ENCODE results near the gene SAMHD1.
"Not testable (repeated sequence)": the region's sequence is repeated elsewhere in the genome, so short reads cannot be mapped to it uniquely, and the experiment has no call there.

Gene SAMHD1

DNA sequence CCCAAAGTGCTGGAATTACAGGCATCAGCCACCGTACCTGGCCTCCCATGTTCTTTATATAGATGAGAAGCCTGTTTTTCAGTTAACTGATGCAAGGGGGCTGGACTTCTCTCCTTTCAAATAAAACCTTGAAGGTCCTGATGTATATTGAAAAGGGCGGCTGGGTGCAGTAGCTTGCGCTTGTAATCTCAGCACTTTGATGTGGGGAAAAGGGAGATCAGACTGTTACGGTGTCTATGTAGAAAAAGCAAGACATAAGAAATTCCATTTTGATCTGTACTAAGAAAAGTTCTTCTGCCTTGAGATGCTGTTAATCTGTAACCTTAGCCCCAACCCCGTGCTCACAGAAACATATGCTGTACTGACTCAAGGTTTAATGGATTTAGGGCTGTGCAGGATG lies 16.1 kb upstream of the SAMHD1 start:
- Mint-ChIP-seq H3K27ac (no peak overlapping the region), H3K4me3 (no peak overlapping the region), H3K4me1 (peaks cover 9% of the 10 kb centered on the region), H3K9me3 (peaks cover 3% of the 10 kb centered on the region), H3K36me3 (no peaks in the 10 kb centered on the region), H3K27me3 (no peaks in the 10 kb centered on the region)
- ATAC-seq = no peak

DNA sequence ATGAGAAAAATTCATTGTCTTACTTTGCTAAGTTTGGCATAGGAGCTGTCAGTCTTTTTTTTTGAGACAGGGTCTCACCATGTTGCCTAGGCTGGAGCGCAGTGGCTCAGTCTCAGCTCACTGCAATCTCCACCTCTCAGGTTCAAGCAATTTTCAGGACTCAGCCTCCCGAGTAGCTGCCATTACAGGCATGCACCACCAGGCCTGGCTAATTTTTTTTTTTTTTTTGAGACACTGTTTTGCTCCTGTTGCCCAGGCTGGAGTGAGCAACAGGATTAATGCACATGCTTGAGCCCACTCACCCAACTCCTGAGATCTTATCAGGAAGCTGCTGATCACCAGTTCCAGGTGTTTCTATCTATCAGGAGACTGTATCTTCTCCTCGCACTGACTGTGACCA lies 15.5 kb upstream of the SAMHD1 start:
- H3K27ac Mint-ChIP-seq, H3K4me1 Mint-ChIP-seq: not testable (repeated sequence)

DNA sequence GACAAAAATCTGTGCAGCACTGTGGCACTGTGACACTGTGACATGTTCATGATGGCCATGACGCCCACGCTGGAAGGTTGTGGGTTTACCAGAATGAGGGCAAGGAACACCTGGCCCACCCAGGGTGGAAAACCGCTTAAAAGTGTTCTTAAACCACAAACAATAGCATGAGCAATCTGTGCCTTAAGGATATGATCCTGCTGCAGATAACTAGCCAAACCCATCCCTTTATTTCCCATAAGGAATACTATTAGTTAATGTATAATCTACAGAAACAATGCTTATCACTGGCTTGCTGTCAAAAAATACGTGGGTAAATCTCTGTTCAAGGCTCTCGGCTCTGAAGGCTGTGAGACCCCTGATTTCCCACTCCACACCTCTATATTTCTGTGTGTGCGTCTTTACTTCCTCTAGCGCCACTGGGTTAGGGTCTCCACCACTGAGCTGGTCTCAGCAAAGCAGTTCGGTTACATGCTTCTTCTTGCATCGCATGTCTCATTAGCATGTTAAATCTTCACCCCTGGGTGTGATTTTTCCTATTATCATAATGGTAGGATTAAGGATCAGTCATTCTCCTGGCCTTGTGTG lies 10.9 kb upstream of the SAMHD1 start:
- H3K27ac Mint-ChIP-seq, ATAC-seq, H3K4me3 Mint-ChIP-seq, H3K27me3 Mint-ChIP-seq, H3K36me3 Mint-ChIP-seq, H3K9me3 Mint-ChIP-seq, H3K4me1 Mint-ChIP-seq: not testable (repeated sequence)

More for the DNA sequence above, 15.5 kb upstream of the SAMHD1 start:
- not testable (repeated sequence) for H3K4me3 Mint-ChIP-seq, H3K27me3 Mint-ChIP-seq, H3K36me3 Mint-ChIP-seq, H3K9me3 Mint-ChIP-seq, ATAC-seq

DNA sequence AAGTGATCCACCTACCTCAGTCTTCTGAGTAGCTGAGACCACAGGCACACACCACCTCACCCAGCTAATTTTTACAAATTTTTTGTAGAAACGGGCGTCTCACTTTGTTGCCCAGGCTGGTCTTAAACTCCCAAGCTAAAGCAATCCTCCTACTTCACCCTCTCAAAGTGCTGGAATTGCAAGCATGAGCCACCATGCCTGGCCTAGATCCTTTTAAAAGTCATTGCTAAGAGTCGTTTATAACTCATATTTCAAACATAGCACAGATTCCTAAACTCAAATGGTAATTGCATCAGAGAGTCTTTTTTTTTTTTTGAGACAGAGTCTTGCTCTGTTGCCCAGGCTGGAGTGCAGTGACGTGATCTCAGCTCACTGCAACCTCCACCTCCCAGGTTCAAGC lies 7.7 kb upstream of the SAMHD1 start:
- Mint-ChIP-seq H3K4me1 (peaks cover 8% of the 10 kb centered on the region), H3K4me3 (no peak overlapping the region), H3K27me3 (no peaks in the 10 kb centered on the region), H3K36me3 (no peaks in the 10 kb centered on the region), H3K9me3 (peaks cover 4% of the 10 kb centered on the region), H3K27ac (no peak overlapping the region)
- ATAC-seq = no peak

DNA sequence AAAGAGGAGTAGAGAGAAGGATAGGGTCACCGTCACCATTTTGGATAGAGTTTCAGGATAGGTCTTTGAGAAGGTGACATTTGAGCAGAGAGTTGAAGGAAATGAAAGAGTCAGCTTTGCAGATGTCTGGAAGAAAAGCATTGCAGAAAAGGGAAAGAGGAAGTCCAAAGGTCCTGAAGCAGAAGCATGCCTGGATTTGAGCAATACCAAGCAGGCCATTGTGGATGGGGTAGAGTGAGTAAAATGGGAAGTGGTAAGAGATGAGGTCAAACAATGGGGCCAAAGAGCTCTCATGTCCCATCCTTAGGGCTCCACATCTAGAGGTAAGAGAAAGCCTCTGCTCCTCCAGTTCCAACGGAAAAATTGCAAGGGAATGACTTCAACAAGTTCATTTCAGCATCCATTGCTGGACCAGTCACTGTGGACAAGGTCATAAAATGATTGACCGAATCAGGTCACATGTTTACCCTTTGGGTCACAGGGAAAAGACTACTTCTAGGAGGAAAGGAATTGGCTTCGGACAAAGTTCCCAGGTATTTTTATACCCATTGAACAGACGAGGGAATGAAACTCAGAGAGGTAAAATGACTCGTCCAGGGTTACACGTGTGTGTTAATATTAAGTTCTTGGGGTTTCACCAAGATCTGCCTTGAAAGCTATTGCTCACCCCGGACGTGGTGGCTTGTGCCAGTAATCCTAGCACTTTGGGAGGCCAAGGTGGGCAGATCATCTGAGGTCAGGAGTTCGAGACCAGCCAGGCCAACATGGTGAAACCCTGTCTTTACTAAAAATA lies 6.6 kb upstream of the SAMHD1 start:
- Mint-ChIP-seq H3K36me3 (no peaks in the 10 kb centered on the region), H3K4me1 (peaks cover 8% of the 10 kb centered on the region), H3K27ac (no peak overlapping the region), H3K27me3 (no peaks in the 10 kb centered on the region), H3K4me3 (no peak overlapping the region), H3K9me3 (peaks cover 4% of the 10 kb centered on the region)
- ATAC-seq = peak; percentile 69

DNA sequence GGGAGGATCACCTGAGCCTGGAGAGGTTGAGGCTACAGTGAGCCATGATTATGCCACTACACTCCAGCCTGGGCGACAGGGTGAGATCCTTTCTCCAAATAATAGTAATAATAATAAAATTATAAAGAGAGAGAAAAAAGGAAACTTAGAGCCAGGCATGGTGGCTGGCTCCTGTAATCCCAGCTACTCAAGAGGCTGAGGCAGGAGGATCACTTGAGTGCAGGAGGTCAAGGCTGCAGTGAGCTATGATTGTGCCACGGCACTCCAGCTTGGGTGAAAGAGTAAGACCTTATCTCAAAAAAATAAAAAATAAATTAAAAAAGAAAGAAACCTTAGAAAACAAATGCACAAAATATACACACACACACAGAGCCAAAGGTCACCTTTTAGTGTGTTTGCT lies 5.2 kb upstream of the SAMHD1 start:
- H3K36me3 Mint-ChIP-seq = no peaks in the 10 kb centered on the region
- H3K27ac Mint-ChIP-seq = no peak overlapping the region
- no peaks in the 10 kb centered on the region for H3K9me3 Mint-ChIP-seq
- H3K4me3 Mint-ChIP-seq = no peak overlapping the region
- no peak for ATAC-seq
- no peaks in the 10 kb centered on the region for H3K27me3 Mint-ChIP-seq
- H3K4me1 Mint-ChIP-seq = peaks cover 12% of the 10 kb centered on the region

DNA sequence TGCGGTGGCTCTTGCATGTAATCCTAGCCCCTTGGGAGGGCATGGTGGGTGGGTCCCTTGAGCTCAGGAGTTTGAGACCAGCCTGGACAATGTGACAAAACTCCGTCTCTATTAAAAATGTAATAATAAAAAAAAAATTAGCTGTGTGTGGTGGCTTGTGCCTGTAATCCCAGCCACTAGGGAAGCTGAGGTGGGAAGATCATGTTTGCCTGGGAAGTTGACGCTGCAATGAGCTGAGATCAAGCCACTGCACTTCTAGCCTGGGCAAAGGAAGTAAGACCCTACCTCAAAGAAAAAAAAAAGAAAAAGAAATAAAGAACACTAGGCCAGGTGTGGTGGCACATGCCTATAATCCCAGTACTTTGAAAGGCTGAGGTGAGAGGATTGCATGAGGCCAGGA lies 4.5 kb upstream of the SAMHD1 start:
- no peak overlapping the region for H3K27ac Mint-ChIP-seq
- H3K4me1 Mint-ChIP-seq = peaks cover 15% of the 10 kb centered on the region
- H3K4me3 Mint-ChIP-seq = no peak overlapping the region
- H3K27me3 Mint-ChIP-seq = no peaks in the 10 kb centered on the region
- no peaks in the 10 kb centered on the region for H3K36me3 Mint-ChIP-seq
- no peaks in the 10 kb centered on the region for H3K9me3 Mint-ChIP-seq
- ATAC-seq = no peak

DNA sequence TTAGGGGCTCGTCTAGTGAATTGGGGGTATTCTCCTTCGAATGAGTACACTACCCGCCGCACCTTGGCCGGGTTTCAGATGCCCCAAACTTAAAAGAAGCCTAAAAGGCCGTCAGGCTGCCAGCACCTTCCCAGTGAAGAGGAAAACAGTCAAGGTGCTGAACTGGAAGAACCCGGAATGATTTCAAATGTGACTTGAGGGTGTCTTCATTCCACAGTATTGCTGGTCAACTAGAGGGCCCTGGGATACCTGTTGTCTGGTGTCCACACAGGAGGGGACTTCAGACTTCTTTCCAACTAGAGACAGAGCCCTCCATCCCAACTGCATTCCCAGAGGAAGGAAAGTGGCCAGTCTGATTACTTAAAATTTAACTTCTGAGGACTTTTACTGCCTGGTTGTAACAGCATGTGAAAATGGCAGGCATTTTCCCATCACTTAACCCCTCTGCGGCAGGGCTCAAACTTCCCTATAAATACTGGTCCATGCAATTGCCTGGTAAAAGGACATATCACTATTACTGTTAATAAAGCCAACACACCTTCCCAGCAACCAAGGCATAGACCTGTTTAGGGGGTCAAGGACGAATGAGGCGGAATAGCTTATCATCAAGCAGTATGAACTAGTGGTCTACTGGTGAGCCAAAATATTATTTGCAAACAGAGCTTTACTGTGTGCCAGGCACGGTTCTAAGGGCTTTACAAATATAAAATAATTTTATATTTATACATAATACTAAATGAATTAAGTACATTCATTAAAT lies 651 bp upstream of the SAMHD1 start:
- ATAC-seq = no peak

DNA sequence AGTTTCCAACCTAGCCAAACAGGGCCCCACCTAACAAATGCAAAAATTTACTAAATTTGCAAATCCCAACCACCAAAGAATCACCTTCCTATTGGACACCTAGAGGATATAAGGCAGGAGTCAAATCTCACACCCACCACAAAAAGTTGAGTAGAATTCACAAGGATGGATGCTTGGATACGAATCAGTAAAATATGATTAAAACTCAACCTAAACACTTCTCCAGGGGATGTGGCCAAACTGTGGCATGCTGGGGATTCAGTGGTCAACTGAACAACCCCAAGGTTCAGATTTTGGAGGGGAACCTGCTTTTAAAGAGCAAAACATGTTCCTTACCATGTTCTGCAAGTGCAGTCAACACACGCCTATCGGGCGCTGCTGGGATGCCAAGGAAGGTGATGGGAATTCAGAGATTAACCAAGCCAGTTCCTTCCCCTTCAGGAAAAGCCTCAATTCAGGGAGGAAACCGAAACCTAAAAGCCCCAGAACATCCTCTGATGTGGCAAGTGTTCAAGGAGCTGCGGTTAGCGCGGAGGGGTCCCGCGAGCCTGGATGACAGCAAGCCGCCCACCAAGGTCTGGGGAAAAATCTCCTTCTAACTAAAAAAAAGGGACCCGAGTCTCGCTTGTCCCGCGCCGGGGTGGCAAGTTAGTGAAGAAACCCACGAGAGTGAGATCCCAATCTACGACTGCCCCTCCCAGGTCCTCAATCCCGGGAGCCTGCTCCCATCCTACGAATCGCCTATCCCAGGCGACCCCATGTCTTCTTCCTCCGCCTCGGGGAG lies 902 bp downstream of the SAMHD1 start:
- H3K27ac Mint-ChIP-seq = peak overlapping the region; percentile 80
- no peaks in the 10 kb centered on the region for H3K9me3 Mint-ChIP-seq
- H3K27me3 Mint-ChIP-seq = no peaks in the 10 kb centered on the region
- no peaks in the 10 kb centered on the region for H3K36me3 Mint-ChIP-seq
- H3K4me1 Mint-ChIP-seq = peaks cover 30% of the 10 kb centered on the region
- peak overlapping the region; percentile 84 for H3K4me3 Mint-ChIP-seq
- no peak for ATAC-seq

More for the DNA sequence above, 651 bp upstream of the SAMHD1 start:
- Mint-ChIP-seq H3K4me1 (peaks cover 25% of the 10 kb centered on the region), H3K9me3 (no peaks in the 10 kb centered on the region), H3K27ac (peak overlapping the region; percentile 80), H3K27me3 (no peaks in the 10 kb centered on the region), H3K4me3 (peak overlapping the region; percentile 84), H3K36me3 (no peaks in the 10 kb centered on the region)

DNA sequence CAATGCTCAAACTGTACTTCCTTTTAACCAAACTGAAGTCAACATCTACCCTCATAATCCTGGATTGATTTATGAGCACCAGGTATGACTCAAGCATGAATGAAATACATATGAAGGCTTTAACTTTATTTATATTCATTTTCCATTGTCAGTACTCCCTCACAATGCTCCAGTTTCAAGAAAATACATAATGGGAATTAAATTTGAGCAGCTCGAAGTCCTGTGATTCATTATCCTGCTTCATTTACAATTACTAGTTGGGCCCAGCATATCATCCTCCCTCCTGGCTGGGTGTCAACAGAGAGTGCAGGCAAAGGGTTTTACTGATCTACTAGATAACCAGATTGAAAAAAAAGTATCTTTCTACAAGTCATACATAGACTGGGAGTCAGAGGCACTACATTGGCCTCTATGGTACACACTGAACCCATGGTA lies 10.1 kb downstream of the SAMHD1 start:
- H3K4me1 Mint-ChIP-seq = no peaks in the 10 kb centered on the region
- H3K9me3 Mint-ChIP-seq = no peaks in the 10 kb centered on the region
- H3K36me3 Mint-ChIP-seq = peaks cover 11% of the 10 kb centered on the region
- no peaks in the 10 kb centered on the region for H3K27me3 Mint-ChIP-seq
- ATAC-seq = no peak
- no peak overlapping the region for H3K4me3 Mint-ChIP-seq
- H3K27ac Mint-ChIP-seq = no peak overlapping the region

DNA sequence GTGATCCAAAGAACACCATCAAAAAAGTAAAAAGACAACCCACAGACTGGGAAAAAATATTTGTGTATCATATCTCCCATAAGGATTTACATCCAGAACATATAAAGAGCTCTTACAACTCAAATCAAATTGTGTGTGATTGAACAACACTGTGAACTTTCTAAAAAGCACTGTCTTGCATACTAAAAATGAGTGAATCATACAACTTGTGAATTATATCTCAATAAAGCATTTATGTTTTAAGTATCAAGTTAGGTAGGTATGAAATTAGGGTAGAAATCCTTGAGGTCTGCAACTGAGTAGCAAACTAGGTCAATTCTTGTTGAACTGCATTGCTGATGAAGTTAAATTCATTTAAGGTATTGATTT lies 14.1 kb downstream of the SAMHD1 start:
- Mint-ChIP-seq H3K4me3 (no peak overlapping the region), H3K4me1 (no peaks in the 10 kb centered on the region), H3K27ac (no peak overlapping the region), H3K36me3 (peaks cover 13% of the 10 kb centered on the region), H3K27me3 (no peaks in the 10 kb centered on the region), H3K9me3 (no peaks in the 10 kb centered on the region)
- ATAC-seq = no peak

DNA sequence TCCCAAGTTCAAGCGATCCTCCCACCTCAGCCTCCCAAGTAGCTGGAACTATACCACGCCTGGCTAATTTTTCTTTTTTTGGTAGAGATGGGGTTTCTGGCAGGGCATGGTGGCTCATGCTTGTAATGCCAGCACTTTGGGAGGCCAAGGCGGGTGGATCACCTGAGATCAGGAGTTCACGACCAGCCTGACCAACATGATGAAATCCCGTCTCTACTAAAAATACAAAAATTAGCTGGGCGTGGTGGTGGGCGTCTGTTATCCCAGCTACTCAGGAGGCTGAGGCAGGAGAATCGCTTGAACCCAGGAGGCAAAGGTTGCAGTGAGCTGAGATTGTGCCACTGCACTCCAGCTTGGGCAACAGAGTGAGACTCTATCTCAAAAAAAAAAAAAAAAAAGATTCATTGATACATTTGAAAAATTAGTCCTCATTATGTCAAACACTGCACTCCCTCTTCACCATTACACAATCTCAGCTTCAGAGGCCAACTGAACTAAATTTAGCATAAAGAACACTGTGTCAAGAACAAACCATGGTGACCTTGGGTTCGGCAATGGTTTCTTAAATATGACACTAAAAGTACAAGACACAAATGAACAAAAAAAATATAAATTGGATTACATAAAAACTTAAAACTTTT lies 14.6 kb downstream of the SAMHD1 start:
- not testable (repeated sequence) for H3K27me3 Mint-ChIP-seq, H3K27ac Mint-ChIP-seq, H3K4me3 Mint-ChIP-seq, H3K9me3 Mint-ChIP-seq, H3K4me1 Mint-ChIP-seq, ATAC-seq
- H3K36me3 Mint-ChIP-seq = peaks cover 15% of the 10 kb centered on the region

DNA sequence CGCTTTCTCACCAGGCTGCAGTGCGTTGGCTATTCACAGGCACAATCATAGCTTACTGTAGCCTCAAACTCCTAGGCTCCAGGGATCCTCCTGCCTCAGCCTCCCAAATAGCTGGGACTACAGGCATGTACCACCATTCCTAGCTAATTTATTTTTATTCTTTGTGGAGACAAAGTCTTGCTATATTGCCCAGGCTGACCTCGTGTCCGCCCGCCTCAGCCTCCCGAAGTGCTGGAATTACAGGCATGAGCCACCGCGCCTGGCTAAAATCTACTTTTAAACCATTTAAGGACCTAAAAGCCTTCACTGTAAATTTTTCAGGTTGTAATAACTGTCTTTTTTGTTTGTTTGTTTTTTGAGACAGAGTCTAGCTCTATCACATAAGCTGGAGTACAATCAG lies 15.2 kb downstream of the SAMHD1 start:
- ATAC-seq = no peak
- H3K4me3 Mint-ChIP-seq = no peak overlapping the region
- H3K36me3 Mint-ChIP-seq = peaks cover 15% of the 10 kb centered on the region
- H3K27ac Mint-ChIP-seq = no peak overlapping the region
- H3K27me3 Mint-ChIP-seq = no peaks in the 10 kb centered on the region
- H3K4me1 Mint-ChIP-seq = no peaks in the 10 kb centered on the region
- H3K9me3 Mint-ChIP-seq = no peaks in the 10 kb centered on the region

DNA sequence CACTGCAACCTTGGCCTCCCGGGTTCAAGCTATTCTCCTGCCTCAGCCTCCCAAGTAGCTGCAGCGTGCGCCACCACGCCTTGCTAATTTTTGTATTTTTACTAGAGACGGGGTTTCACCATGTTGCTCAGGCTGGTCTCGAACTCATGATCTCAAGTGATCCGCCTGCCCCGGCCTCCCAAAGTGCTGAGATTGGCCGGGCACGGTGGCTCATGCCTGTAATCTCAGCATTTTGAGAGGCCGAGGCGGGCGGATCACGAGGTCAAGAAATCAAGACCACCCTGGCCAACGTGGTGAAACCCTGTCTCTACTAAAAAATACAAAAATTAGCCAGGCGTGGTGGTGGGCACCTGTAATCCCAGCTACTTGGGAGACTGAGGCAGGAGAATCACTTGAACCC lies 17.9 kb downstream of the SAMHD1 start:
- H3K36me3 Mint-ChIP-seq = peaks cover 33% of the 10 kb centered on the region
- not testable (repeated sequence) for H3K9me3 Mint-ChIP-seq, H3K4me3 Mint-ChIP-seq, H3K4me1 Mint-ChIP-seq, H3K27ac Mint-ChIP-seq, ATAC-seq, H3K27me3 Mint-ChIP-seq

Data from stimulated activated memory B cell treated with anti-CD40 and anti-IgM and Interleukin-4, amounts not matched to agents 10 μg/mL and 1 μg/mL and 100 μg/mL, for 72 hours (primary cell).